GM18519 (cell line): Measurements from ENCODE around the gene NOL11.
"Not testable (repeated sequence)": the region's sequence is repeated elsewhere in the genome, so short reads cannot be mapped to it uniquely, and the experiment has no call there.

ENCODE experiments used
- ATAC-seq: cut with Tn5 transposase; IDR thresholded peaks from one replicate; pipeline ENCODE4 v1.9.1; 2021; ENCODE audit warnings: mild to moderate bottlenecking, moderate library complexity; ENCODE audit not compliant: unreplicated experiment, low FRiP score

NOL11 gene

GRCh38 chr17:67752160-67752559 is 34.4 kb downstream of the NOL11 start:
- ATAC-seq = not testable (repeated sequence)

GRCh38 chr17:67753026-67753425 is 35.3 kb downstream of the NOL11 start:
- ATAC-seq = no peak

DNA sequence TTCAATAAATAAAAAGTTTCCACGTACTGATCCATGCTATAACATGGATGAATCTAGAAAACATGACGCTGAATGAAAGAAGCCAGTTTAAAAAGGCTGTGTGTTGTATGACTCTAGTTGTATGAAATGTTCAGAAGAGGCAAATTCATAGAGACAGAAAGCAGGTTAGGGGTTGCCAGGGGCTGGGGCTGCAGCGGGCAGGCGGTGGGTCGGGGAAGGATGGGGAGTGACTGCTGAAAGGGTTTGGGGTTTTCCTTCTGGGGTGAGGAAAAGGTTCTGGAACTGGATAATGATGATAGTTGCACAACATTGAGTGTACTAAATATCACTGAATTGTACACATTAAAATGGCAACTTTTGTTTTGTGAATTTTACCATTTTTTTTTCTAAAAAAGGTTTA is 36.3 kb downstream of the NOL11 start:
- ATAC-seq = no peak

DNA sequence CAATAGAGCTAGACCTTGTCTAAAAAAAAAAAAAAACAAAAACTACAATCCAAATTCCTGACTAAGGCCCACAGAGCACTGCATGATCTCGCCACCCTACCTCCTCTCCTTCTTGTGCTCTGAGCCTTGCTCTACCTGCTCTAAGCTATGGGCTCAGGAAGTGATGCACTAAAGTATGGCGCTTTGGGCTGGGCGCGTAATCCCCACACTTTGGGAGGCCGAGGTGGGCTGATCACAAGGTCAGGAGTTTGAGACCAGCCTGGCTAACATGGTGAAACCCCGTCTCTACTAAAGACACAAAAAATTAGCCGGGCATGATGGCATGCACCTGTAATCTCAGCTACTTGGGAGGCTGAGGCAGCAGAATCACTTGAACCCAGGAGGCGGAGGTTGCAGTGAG is 37.0 kb downstream of the NOL11 start:
- not testable (repeated sequence) for ATAC-seq

DNA sequence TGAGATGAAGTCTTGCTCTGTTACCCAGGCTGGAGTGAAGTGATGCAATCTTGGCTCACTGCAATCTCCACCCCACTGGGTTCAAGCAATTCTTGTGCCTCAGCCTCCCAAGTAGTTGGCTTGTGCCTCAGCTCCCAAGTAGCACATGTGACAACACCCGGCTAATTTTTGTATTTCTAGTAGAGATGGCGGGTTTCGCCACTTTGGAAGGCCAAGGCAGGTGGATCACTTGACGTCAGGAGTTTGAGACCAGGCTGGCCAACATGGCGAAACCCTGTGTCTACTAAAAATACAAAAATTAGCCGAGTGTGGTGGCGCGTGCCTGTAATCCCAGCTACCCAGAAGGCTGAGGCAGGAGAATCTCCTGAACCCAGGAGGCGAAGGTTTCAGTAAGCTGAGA is 39.0 kb downstream of the NOL11 start:
- not testable (repeated sequence) for ATAC-seq

- no peak for ATAC-seq
Observed at GRCh38 chr17:67759355-67760171, 41.8 kb downstream of the NOL11 start.

DNA sequence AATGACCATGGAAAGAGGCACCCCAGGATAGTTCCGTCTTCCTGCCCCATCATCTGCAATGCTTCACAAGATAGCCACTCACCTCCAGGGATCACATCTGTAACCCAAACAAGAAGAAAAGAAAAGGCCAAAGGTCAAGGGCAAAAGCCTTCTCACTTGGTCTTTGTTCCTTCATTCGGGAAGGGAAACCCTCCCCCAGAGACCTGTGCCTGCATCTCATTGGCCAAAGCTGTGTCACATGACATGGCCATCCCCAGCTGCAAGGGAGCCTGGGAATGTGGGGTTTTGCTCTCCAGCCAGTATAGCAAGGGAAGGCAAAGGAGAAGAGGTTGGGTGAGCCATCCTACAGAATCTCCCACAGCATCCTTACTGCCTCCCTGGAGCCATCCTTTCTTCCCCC is 47.9 kb downstream of the NOL11 start:
- ATAC-seq = no peak

GRCh38 chr17:67769231-67769630 is 51.5 kb downstream of the NOL11 start:
- ATAC-seq = no peak

DNA sequence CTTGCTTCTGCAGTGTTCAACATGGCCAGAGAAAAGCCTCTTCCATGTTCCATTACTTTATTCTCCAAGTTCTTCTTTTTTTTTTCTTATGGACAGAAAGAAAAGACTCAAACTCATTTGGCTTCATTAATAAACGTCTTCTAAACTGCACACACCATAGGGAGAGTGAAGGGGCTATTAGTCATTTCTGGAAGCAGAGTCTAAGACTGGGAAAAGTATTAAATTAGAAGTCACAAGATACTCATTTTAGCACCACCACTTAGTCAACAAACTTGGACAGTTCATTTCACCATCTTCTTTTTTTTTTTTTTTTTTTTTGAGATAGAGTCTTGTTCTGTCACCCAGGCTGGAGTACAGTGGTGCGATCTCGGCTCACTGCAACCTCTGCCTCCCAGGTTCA is 52.8 kb downstream of the NOL11 start:
- ATAC-seq = no peak

GRCh38 chr17:67772679-67773078 is 54.9 kb downstream of the NOL11 start:
- ATAC-seq = no peak

DNA sequence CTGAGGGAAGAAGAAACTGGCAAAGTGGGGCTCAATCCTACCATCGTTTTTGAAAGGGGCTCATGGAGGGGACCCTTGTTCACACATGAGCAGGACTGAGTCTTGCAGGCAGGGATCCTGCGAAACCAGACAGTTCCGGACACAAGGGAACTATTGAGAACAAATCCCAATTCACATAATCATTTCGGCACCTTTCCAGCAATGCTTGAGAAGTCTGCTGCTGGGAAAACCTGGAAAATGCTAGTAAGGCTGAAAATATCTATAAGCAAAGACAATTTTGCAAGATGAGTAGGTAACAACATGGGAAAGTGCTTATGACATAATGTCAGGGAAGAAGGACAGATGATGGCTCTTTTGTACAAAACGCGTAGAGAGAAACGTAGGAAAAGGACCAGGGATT is 55.5 kb downstream of the NOL11 start:
- no peak for ATAC-seq

GRCh38 chr17:67779098-67779672 is 61.4 kb downstream of the NOL11 start:
- ATAC-seq = no peak

GRCh38 chr17:67784364-67785121 is 66.8 kb downstream of the NOL11 start:
- ATAC-seq = no peak

- ATAC-seq = no peak
Observed at GRCh38 chr17:67785122-67785477, 67.4 kb downstream of the NOL11 start.

- ATAC-seq = no peak
Observed at GRCh38 chr17:67785504-67785903, 67.8 kb downstream of the NOL11 start.
